GM19099 (cell line): ENCODE results near the gene ZSWIM4.

Source experiments
- POLR2A ChIP-seq: IDR thresholded peaks from 3 replicates; pipeline ENCODE4 v1.6.1; 2011; ENCODE audit warnings: low read depth; ENCODE audit not compliant: insufficient read length; ENCODE audit errors: extremely low read depth

ZSWIM4 gene

DNA sequence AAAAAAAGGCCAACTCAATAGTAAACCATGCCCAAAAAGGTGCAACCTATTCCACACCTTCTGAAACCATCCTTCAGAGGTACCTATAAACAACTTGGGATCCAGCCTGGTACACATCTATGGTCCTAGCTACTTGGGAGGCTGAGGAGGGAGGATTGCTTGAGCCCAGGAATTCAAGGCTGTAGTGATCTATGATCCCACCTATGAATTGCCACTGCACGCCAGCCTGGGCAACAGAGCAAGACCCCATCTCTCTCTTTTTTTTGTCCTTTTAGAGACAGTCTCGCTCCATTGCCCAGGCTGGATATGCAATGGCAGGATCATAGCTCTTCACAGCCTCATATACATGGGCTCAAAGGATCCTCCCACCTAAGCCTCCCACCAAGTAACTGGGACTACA is 26.0 kb downstream of the ZSWIM4 start:
- TF ChIP-seq POLR2A, result no peak

DNA sequence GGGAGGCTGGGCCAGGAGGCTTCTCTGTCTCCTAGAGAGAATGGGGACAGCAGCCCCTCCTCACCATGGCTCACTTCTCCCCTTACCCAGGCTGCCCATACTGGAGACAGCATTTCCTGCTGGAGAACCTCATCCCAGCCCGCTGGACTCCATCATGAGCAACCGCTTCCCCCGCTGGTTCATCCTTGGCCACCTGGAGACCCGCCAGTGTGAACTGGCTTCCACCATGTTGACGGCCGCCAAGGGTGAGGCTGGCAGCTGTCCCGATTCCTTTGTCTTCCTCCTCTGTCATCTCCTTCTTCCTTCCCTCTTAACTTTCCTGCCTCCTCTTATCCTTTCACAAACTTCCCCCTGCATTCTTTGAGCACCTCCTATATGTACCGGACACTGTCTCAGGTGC is 28.0 kb downstream of the ZSWIM4 start:
- no peak for TF ChIP-seq POLR2A

DNA sequence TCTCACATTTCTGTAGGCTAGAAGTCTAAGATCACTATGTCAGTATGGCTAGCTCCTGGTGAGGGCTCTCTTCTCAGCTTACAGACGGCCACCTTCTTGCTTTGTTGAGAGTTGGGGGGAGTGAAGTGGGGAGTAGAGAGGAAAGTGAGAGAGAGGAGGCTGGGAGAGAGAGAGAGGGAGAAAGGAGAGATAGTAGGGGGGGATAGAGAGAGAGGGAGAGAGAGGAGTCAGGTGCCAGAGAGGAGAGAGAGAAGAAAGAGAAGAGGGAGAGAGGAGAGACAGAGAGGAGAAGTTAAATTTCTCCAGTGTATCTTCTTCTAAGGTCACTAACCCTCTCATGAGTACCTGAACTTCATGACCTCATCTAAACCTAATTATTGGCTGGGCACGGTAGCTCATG is 28.7 kb downstream of the ZSWIM4 start:
- TF ChIP-seq POLR2A, result no peak

DNA sequence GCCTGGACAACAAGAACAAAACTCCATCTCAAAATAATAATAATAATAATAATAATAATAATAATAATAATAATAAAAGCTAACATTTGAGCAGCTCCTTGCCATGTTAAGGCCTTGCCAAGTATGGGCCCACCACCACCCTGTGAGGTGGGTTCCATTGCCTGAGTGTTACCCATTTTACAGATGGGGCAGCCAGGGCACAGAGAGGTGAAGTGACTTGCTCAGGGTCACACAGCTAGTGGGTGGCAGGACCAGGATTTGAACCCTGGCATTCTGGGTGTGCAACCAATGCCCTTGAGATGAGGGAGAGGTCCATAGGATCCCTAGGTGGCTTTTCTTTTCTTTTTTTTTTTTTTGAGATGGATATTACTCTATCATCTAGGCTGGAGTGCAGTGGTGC is 29.5 kb downstream of the ZSWIM4 start:
- TF ChIP-seq POLR2A, result no peak

DNA sequence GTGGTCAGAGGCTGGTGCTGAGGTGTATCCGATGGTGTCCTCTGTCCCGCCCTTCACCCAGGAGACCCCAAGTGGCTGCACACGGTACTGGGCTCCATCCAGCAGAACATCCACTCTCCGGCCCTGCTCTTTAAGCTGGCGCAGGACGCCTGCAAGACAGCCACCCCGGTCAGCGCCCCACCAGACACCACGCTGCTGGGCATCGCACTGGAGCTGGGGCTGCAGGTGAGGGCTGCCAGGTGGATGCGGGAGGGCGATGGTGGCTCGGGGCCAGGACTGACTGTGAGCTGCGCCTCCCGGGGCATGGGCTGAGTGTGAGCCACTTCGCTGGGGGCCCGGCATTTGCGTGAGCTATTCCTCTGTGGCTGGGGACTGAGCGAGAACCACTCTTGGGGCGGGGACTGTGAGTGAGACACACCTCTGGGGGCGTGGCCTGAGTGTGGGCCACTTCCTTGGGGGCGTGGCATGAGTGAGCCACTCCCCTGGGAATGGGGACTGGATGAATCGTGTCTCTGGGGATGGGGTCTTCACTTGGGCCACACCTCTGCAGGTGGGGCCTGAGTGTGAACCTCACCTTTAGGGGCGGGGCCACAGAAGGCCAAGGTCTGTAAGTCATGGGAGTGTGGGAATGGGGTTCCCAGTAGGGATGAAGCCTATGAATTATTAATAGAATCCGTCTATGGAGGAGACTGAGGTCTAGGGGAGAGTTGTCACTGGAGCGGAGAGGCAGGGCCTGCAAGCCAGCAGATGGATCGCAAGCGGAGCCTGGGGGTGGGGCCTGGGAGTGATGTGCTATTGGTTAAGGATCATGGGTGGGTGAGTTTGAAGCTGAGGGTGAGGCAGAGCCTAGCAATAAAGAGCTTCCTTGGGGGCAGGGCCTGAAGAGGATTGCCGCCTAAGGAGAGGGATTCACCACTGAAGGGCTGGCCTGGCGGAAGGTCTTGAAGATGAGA is 30.5 kb downstream of the ZSWIM4 start:
- no peak for TF ChIP-seq POLR2A

DNA sequence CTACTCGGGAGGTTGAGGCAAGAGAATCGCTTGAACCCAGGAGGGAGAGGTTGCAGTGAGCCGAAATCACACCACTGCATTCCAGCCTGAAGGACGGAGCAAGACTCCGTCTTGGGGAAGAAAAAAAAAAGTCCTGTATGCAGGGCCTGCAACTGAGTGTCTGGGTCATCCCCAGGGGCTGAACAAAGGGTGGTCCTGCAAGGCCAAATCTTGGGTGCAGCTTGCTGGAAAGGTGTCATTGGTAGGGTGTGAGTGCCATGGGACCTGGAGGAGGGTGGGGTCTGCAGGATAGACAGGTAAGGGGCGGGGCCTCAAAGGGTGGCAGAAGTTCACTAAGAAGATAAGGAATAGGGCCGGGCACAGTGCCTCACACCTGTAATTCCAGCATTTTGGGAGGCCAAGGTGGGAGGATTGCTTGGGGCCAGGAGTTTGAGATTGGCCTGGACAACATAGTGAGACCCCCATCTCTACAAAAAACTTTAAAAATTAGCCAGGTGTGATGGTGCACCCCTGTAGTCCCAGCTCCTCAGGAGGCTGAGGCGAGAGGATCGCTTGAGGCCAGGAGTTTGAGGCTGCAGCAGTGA is 31.5 kb downstream of the ZSWIM4 start:
- TF ChIP-seq POLR2A, result no peak

DNA sequence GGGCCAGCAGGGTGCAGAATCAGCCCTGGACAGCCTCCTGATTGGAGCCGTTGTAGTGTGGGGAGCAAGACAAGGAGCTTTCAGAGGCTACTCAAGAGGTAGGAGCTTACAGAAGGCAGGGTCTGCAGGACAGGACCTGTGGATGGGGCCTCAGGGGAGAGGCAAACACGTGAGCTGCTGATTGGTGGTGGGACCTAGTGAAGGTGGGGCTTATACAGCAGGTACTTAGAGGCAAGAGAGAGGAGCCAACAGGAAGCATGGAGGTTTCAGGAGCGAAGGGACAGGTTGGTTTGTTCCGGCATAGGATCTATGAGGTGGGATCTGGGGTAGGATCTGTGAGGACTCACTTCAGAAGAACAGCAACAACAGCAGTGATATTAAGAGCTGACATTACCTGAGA is 32.4 kb downstream of the ZSWIM4 start:
- no peak for TF ChIP-seq POLR2A

DNA sequence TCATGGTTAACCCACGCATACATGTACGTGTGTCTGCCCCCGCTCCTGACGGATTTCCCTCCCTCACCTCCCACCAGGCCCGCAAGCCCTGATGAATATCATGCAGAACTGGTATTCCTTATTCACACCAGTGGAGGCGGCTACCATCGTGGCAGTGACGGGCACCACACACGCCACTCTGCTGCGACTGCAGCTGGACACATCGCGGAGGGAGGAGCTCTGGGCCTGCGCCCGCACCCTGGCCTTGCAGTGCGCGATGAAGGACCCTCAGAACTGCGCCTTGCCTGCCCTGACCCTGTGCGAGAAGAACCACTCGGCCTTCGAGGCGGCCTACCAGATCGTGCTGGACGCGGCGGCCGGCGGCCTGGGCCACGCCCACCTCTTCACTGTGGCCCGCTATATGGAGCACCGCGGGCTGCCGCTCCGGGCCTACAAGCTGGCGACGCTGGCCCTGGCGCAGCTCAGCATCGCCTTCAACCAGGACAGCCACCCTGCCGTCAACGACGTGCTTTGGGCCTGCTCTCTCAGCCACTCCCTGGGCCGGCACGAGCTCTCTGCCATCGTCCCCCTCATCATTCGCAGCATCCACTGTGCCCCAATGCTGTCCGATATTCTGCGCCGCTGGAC is 35.0 kb downstream of the ZSWIM4 start:
- TF ChIP-seq POLR2A, result no peak

DNA sequence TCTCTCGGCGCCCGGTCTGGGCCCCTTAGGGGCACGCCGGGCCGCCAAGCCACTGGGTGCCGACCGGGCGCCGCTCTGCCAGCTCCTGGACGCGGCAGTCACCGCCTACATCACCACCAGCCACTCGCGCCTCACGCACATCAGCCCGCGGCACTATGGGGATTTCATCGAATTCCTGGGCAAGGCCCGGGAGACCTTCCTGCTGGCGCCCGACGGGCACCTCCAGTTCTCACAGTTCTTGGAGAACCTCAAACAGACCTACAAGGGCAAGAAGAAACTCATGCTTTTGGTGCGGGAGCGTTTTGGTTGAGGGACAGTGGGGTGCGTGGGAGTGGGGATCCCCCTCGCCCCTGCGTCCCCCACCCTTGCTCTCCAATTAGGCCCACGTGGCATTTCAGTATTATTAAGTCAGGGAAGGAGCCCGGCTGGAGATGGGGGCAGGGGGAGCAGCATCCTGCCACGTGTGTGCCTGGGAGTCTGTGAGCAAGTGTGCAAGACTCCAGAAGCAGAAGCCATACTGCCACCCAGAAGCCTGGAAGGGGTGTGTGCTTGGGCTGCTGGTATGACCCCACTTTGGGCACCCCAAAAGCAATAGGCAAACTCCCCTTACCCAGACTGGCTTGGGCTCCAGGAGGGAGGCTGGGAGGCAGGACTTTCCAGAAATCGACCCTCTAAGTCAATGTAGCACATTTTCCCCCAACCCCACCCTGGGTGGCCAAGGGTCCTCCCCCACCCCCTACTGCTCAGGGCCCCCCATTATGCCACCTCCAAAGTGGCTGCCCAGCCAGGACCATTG is 35.7 kb downstream of the ZSWIM4 start:
- no peak for TF ChIP-seq POLR2A

DNA sequence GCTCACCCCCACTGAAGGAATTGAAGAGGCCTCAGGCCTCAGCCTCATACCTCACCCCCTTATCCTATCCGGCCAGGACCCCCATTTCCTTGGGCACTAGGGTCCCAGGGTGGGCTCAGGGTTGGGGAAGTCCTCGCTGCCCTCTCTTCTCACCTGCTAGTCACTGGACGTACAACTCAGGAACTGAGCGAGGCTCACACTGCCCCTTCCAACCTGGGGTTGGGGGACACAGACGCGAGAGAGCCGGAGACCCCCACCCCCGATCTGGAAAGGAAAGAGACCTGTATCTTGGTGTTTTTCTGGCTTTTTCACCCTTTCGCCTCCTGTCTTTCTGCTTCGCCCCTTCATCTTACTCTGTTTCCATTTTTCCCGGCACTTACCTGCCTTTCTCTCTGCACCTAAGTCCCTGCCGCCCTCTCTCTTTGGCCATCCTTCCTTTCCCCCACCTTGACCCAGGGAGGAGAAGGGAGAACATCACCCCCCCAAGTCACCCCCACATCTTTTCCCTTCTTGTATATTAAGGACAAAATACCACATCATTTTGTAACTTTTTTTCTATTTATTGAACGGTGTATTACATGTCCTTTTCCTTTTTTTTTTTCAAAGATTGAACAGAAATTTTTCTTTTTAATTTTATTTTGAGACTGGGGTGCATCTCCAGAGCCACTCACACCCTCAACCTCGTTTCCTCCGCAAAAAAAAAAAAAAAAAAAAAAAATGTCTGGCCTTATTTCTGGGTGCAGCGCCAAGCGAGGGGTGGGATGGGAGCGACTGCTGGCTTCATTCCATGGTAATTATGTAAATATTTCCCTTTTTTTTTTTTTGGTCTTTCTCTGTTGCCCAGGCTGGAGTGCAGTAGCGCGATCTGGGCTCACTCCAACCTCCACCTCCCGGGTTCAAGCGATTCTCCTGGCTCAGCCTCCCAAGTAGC is 36.6 kb downstream of the ZSWIM4 start:
- TF ChIP-seq POLR2A, result no peak

DNA sequence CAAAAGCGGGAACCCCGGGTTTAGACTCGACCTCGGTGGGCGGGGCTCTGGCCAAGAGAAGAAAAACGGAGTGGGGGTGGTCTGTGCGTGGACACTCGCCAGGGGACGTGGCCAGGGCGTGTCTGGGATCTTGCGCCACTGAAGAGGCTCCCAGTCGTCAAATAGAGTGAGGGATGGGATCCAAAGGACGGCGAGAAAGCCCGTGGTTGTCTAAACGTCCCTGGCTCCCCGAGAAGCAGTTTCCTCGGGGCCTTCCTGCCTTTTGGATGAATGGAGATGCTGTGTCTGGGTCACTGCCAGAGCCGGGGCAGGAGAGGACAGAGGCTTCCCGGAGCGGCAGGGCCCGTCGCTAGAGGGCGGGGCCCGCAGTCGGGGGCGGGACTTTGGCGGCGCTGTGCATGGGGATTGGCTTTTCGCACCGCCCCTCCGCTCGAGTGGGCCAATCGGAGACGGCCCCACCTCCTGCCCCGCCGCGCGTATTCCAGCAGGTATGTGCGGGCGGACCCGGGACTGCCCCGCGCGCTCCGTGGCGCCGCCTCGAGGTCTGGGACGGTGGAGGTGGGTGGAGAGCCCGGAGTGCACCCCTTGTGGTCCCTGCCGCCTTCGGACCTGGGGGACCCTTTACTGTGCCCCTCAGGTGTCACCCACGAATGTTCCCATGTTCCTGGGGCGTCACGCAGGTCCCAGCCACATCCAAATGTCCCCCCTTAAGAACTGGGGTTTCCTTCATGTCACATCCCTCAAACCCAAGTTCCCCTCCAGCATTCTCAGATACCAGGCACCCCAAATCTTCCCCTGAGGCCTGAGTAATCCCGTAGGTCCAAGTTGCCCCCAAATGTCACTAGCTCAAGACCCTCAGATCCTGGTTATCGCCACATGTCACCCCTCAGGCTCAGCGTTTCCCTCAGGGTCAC is 38.3 kb downstream of the ZSWIM4 start:
- peak; percentile 47 for TF ChIP-seq POLR2A

DNA sequence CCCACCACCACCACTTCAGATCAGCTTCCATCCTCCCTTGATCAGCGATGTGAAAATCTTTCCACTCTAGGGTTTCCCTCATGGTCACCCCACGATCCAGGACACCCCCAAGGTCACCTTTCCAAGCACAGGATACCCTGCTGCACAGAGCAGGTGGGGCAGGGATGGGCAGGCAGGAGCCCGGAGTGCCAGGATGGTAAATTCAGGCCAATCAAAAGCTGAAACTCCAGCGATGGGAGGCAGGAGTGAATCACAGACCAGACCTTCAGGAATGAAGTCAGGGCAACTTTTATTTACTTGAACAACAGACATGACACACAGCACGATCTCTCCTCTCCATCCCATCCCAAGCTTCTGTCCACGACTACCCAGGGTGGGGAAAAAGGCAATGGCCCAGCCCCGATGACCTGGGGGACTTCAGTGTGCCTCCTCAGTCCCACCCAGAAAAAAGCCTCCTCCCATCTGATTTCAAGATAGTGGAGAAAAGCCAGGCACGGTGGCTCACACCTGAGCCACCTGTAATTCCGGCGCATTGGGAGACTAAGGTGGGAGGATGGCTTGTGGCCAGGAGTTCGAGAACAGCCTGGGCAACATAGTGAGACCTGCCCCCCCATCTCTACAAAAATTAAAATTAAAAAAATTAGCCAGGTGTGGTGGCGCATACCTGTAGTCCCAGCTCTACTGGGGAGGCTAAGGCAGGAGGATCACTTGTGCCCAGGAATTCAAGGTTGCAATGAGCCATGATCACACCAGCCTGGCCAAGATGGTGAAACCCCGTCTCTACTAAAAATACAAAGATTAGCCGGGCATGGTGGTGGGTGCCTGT is 39.2 kb downstream of the ZSWIM4 start:
- no peak for TF ChIP-seq POLR2A
